Measurements from ENCODE around the gene RETN.

Gene RETN

GRCh38 chr19:7709932-7710460, 41.1 kb downstream of the RETN start:
- DNase-seq: no peak

- DNase-seq: no peak
Observed at GRCh38 chr19:7710616-7711015, 41.8 kb downstream of the RETN start.

- no peak for DNase-seq
Observed at GRCh38 chr19:7715671-7716070, 46.8 kb downstream of the RETN start.

GRCh38 chr19:7716762-7717161, 47.9 kb downstream of the RETN start:
- no peak for DNase-seq

GRCh38 chr19:7718668-7719067, 49.8 kb downstream of the RETN start:
- DNase-seq: no peak
